Stomach (tissue), 4 donors: ENCODE results near the gene KIAA0232.

Experiments
- EP300 ChIP-seq: sonication (generic); formaldehyde crosslinking; IDR thresholded peaks from one replicate; pipeline ENCODE4 v1.6.1; 2017; ENCODE audit warnings: antibody characterized with exemption
- TF ChIP-seq, protein P1 (sequence below), 7 experiments: fragments of 450-650 bp in 4 of 7; fragments of 200-600 bp in 3 of 7; sonication (generic) in 3 of 7; IDR thresholded peaks; one replicate each; pipeline ENCODE4 v1.5.1; 2016 to 2019; ENCODE audit warnings: antibody characterized with exemption in 7 of 7, control low read depth in 2 of 7, mild to moderate bottlenecking in 1 of 7

DNA sequence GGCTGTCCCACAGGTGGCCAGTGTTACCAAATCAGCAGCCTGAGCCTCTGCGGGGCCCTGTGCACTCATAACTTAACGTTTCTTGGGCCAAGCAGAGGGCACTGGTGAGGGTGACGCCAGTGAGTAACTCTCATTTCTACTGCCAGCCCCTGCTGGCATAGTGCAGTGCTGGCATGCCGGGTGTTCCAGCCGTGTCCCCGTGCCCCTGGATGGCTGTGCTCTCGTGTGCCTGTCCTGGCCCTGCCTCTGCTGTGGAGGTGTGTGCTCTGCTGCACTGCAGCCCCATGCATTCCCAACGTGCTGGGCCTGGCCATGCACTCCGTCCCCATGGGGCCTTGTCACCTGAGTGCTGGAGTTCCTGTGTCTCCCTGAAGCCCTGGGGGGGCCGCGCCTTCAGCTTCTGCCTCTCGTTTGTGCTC, 141.8 kb downstream of the KIAA0232 start:
- TF ChIP-seq, protein P1, sequence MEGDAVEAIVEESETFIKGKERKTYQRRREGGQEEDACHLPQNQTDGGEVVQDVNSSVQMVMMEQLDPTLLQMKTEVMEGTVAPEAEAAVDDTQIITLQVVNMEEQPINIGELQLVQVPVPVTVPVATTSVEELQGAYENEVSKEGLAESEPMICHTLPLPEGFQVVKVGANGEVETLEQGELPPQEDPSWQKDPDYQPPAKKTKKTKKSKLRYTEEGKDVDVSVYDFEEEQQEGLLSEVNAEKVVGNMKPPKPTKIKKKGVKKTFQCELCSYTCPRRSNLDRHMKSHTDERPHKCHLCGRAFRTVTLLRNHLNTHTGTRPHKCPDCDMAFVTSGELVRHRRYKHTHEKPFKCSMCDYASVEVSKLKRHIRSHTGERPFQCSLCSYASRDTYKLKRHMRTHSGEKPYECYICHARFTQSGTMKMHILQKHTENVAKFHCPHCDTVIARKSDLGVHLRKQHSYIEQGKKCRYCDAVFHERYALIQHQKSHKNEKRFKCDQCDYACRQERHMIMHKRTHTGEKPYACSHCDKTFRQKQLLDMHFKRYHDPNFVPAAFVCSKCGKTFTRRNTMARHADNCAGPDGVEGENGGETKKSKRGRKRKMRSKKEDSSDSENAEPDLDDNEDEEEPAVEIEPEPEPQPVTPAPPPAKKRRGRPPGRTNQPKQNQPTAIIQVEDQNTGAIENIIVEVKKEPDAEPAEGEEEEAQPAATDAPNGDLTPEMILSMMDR (IDR thresholded peaks at IDR 0.05) = no peak
- TF ChIP-seq EP300 = no peak
